Stimulated activated CD4-positive, alpha-beta T cell treated with anti-CD3 and anti-CD28 coated beads, Interleukin-12 subunit alpha, Interleukin-12 subunit beta, amount 100 ng/mL, for 48 hours (primary cell): Measurements from ENCODE around the gene CALY.

Experiments used
- DNase-seq, 3 donors: peaks; one replicate each; pipeline ENCODE4 v3.0.0-alpha.2; 2020; ENCODE audit warnings: low read depth in 2 of 3, low spot score in 1 of 3

Gene CALY

GRCh38 chr10:133366751-133367150, 30.1 kb upstream of the CALY start:
- DNase-seq = no peak

DNA sequence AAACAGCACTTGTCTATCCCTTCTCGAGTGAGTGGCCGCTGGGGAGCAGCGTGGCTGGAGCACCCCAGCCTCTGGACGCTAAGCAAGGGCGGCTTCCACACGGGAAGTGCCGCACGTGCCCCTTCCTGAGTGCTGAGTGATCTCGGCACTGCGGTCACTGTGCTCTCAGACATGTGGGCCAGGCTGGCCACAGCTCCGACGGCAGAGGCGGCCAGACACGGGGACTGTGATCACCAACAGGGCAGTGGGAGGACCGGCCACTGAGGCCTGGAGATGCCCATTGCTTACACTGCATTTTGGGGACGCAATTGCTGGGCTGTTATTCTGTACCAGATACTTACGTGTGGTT, 29.4 kb upstream of the CALY start:
- no peak for DNase-seq

GRCh38 chr10:133365461-133366129, 28.9 kb upstream of the CALY start:
- DNase-seq = no peak

DNA sequence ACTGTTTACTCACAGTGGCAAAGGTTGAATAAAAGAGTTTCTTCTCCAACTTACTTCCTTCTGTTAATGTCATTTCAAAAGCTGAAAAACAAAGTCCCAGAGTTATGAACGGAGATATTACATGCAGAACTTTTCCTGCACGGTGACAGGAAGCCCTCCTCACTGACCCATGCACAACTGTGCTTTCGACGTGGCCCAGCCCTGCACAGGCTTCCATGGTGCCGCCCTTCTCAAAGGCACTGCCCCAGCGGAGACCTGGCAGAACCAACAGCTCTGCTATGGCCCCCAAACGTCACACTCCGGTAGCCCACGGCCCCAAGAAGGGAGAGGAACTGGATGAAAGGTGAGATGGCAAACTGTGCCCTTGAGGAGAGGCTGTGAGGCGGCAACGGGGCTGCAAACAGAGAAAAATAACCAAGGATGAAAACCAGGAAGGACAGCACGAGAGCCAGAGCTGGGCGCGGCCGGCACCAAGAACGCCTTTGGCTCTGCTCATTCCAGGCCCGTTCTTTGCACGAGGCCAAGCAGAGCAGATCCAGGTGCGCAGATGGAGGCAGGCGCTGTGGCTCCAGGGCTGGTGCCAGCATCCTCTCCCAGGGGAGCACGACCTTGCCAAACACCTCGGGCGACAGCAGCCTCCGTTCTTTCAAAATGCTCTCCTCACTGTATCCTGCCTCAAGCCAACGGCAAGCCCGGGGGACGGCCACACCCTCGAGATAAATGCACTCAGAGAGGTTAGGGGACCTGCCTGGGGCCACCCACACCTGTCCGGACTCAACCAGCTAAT, 28.1 kb upstream of the CALY start:
- DNase-seq = no peak

DNA sequence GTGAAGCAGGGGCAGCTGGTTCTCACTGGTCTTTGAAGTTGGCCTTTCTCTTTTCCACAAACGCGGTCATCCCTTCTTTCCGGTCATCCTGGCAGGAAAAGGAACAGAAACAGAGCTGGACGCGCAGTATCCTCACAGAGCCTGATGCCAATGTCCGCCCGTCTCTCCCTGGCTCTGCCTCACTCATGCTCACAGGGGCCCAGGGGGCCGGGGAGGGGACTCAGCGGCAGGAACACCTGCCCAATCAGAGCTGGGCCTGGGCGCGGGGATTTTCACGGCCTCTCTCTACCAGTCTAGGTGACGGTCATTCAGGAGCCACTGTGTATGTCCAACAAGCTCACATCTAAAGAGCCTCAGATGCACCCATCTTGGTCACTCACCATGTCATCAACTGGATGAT, 26.1 kb upstream of the CALY start:
- no peak for DNase-seq

- DNase-seq = no peak
Observed at GRCh38 chr10:133361773-133362441, 25.2 kb upstream of the CALY start.

DNA sequence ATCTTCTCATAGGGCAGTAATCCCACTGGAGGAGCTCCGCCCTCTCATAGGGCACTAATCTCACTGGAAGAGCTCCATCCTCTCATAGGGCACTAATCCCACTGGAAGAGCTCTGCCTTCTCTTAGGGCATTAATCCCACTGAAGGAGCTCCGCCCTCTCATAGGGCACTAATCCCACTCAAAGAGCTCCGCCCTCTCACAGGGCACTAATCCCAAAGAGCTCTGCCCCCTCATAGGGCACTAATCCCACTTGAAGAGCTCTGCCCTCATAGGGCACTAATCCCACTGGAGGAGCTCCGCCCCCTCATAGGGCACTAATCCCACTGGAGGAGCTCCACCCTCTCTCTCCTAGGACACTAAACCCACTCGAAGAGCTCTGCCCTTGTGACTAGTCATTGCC, 24.5 kb upstream of the CALY start:
- no peak for DNase-seq

GRCh38 chr10:133359972-133360610, 23.4 kb upstream of the CALY start:
- DNase-seq = no peak

- no peak for DNase-seq
Observed at GRCh38 chr10:133359554-133359971, 22.9 kb upstream of the CALY start.

GRCh38 chr10:133358925-133359310, 22.2 kb upstream of the CALY start:
- DNase-seq = no peak

DNA sequence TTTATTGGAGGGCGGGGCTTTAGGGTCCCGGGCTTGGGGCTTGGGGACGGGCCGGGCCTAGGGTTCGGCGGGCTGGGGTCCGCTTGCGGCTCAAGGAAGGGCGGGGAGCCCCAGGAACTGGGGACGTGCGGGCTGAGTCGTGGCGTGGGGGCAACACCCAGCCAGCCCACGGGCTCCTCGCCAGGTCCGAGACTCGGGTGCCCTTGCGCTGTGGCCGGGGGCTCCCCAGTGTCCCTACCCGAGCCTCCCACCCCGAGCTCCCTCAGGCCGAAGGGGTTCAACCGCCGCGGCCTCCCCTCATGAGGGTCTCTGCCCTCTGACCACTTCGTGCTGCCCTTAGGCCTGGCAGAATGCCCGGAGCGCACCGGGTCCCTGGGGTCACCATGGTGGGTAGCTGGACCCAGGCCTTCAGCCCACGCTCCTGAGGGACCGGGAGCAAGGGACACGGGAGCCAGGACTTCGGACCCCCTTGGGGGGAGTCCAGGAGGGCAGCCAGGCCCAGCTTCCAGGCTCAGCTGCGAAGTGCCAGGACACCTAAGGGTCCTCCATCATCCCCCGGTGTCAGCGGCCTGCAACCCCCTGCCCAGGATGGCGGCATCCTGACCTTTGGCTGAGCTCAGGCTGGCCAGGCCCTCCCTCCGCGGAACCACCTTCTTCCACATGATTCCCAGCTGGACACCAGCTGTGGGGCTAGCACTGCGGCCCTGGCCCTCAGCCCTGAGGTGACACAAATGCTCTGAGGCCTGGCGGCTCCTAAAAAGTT, 21.6 kb upstream of the CALY start:
- DNase-seq = no peak

- DNase-seq = peak; percentile 57 to 68 (median 66)
Observed at GRCh38 chr10:133357285-133358161, 20.8 kb upstream of the CALY start, which contains the start of gene FUOM. TSS of gene FUOM (minus strand) at chr10:133358019. CDS start at chr10:133358007, 12 bp downstream.

GRCh38 chr10:133356549-133357284, 20.0 kb upstream of the CALY start:
- no peak for DNase-seq

GRCh38 chr10:133355991-133356390, 19.3 kb upstream of the CALY start:
- DNase-seq = no peak

- no peak for DNase-seq
Observed at GRCh38 chr10:133355266-133355665, 18.6 kb upstream of the CALY start.

GRCh38 chr10:133354672-133355240, 18.1 kb upstream of the CALY start:
- DNase-seq = no peak

DNA sequence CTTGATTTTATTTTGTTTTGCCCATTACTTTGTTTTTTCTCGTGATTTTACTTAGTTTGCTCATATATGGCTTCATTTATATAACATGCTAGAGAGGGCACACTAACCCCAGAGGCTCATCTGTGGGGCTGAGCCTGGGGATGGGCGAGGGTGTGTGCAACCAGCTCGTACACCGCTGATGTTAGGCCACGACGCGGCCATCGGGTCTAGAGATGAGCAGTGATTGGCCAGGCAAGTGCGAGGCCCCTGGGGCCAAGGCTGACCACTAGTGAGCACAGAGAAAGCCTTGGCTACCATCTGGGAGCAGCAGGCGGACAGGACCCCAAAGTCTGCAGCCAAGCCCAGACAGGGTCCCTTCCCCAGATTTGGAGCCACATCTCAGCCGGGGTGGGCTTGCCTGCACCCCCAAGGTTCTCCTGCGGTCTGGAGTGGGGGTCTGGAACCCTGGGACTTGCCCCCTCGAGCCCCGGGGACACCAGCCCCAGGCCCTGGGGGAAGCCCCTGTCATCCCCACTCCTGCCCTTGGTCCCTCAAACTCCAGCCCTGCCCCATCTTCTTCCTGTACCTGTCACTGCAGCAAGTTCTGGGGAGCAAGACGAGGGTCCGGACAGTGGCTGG, 17.4 kb upstream of the CALY start:
- no peak for DNase-seq

GRCh38 chr10:133353202-133353959, 16.7 kb upstream of the CALY start:
- no peak for DNase-seq
